H1 (cell line): ENCODE data around the gene CCDC15. TPM values are rescaled to one million over a fixed set of nuclear protein-coding genes. Genes with fewer than 3 reads are reported as not detected.

Experiments used
- CTCF ChIA-PET: fragments of 300-600 bp; sonication (Branson Sonifier 250); formaldehyde crosslinking; loops from one replicate; lab custom pipeline; 2021; ENCODE audit not compliant: partially characterized antibody; lab: Charles Lee
- POLR2A ChIA-PET: fragments of 300-600 bp; sonication (Branson Sonifier 250); formaldehyde crosslinking; loops from one replicate; lab custom pipeline; 2021; ENCODE audit warnings: inconsistent platforms; ENCODE audit not compliant: partially characterized antibody; lab: Charles Lee
- DNase-seq, 2 experiments: peaks; one replicate each; pipeline versions ENCODE4 v3.0.0 to v3.0.0-alpha.2; 2010 to 2022; ENCODE audit warnings: low spot score in 2 of 2, low read depth in 1 of 2, mixed read lengths in 1 of 2
- FAIRE-seq: peaks from 2 replicates; lab custom pipeline; 2011; peaks lifted over from hg19 to GRCh38; lab: Jason Lieb, UNC
- H2AFZ ChIP-seq: 2 replicates; pipeline ENCODE4 v1.8.1; 2012; ENCODE audit warnings: low read length, inconsistent platforms
- H2AK5ac ChIP-seq: 2 replicates; pipeline ENCODE4 v1.6.1; 2013; ENCODE audit warnings: low read depth, low read length
- H2BK120ac ChIP-seq: replicated peaks from 2 replicates; pipeline ENCODE3; 2013; ENCODE audit warnings: low read depth, low read length, inconsistent platforms
- H2BK12ac ChIP-seq: 2 replicates; pipeline ENCODE4 v1.6.1; 2013; ENCODE audit warnings: low read depth, low read length
- H2BK15ac ChIP-seq: 2 replicates; pipeline ENCODE4 v1.6.1; 2013; ENCODE audit warnings: low read length
- H2BK20ac ChIP-seq: 2 replicates; pipeline ENCODE4 v1.6.1; 2013; ENCODE audit warnings: low read length
- H2BK5ac ChIP-seq: 2 replicates; pipeline ENCODE4 v1.6.1; 2013; ENCODE audit warnings: low read depth, low read length
- H3K14ac ChIP-seq: 2 replicates; pipeline ENCODE4 v1.6.1; 2013; ENCODE audit warnings: inconsistent platforms; ENCODE audit not compliant: insufficient read length
- H3K18ac ChIP-seq: 2 replicates; pipeline ENCODE4 v1.6.1; 2013; ENCODE audit warnings: low read length; ENCODE audit errors: extremely low read depth
- H3K23ac ChIP-seq: 2 replicates; pipeline ENCODE4 v1.6.1; 2013; ENCODE audit warnings: inconsistent platforms; ENCODE audit not compliant: insufficient read length
- H3K23me2 ChIP-seq: 2 replicates; pipeline ENCODE4 v1.6.1; 2013; ENCODE audit warnings: low read depth, low read length
- H3K27ac ChIP-seq: 2 replicates; pipeline ENCODE4 v1.6.1; 2011; ENCODE audit warnings: low read depth, low read length, inconsistent platforms
- H3K27me3 ChIP-seq, 4 experiments: replicated peaks in 1 of 4; 1 replicate in 1 of 4; 2 replicates in 3 of 4; pipeline versions ENCODE4 v1.6.1 to v1.8.1; 2011 to 2013; ENCODE audit warnings: low read length in 3 of 4, mild to moderate bottlenecking in 3 of 4, inconsistent platforms in 2 of 4, mixed read lengths in 2 of 4, moderate library complexity in 1 of 4; ENCODE audit not compliant: control insufficient read depth in 3 of 4, insufficient read depth in 3 of 4; ENCODE audit errors: extremely low read depth in 1 of 4
- H3K36me3 ChIP-seq, 4 experiments: 2 replicates each; pipeline versions ENCODE4 v1.6.1 to v1.8.1; 2011 to 2013; ENCODE audit warnings: mild to moderate bottlenecking in 4 of 4, low read length in 3 of 4, moderate library complexity in 2 of 4, control low read depth in 1 of 4, inconsistent platforms in 1 of 4; ENCODE audit not compliant: insufficient read depth in 4 of 4, control insufficient read depth in 2 of 4
- H3K4ac ChIP-seq: replicated peaks from 2 replicates; pipeline ENCODE3; 2013; ENCODE audit warnings: low read length, low read depth, mixed read lengths, inconsistent platforms; ENCODE audit not compliant: insufficient read length
- H3K4me1 ChIP-seq, 4 experiments: replicated peaks in 1 of 4; 1 replicate in 1 of 4; 2 replicates in 3 of 4; pipeline versions ENCODE4 v1.6.1 to v1.8.1; 2011 to 2013; ENCODE audit warnings: low read length in 3 of 4, inconsistent platforms in 2 of 4, mixed read lengths in 1 of 4; ENCODE audit not compliant: insufficient read depth in 4 of 4, control insufficient read depth in 3 of 4
- H3K4me2 ChIP-seq, 2 experiments: 2 replicates each; pipeline versions ENCODE4 v1.6.1 to v1.8.1; 2011 to 2013; ENCODE audit warnings: low read depth in 2 of 2, low read length in 2 of 2, control low read depth in 1 of 2, inconsistent platforms in 1 of 2, mild to moderate bottlenecking in 1 of 2; ENCODE audit not compliant: insufficient read depth in 1 of 2
- H3K4me3 ChIP-seq, 4 experiments: fragments of 200-600, 300-600 bp in 1 of 4; sonication (generic), shearing (Covaris generic), sonication (Bioruptor Twin) in 1 of 4; 2 replicates each; pipeline versions ENCODE4 v1.5.1 to v1.8.1; 2011 to 2016; ENCODE audit warnings: low read length in 4 of 4, low read depth in 3 of 4, control low read depth in 2 of 4, inconsistent platforms in 2 of 4, mild to moderate bottlenecking in 2 of 4, mixed read lengths in 1 of 4, moderate library complexity in 1 of 4; ENCODE audit not compliant: insufficient read depth in 2 of 4; ENCODE audit errors: extremely low read depth in 1 of 4
- H3K56ac ChIP-seq: replicated peaks from 2 replicates; pipeline ENCODE3; 2013; ENCODE audit warnings: low read depth, mild to moderate bottlenecking, mixed read lengths, low read length, inconsistent platforms; ENCODE audit not compliant: insufficient read length
- H3K79me1 ChIP-seq: 2 replicates; pipeline ENCODE4 v1.6.1; 2013; ENCODE audit warnings: low read depth, low read length, control low read depth
- H3K79me2 ChIP-seq, 2 experiments: 2 replicates each; pipeline versions ENCODE4 v1.6.1 to v1.8.1; 2012 to 2013; ENCODE audit warnings: low read length in 2 of 2, mild to moderate bottlenecking in 2 of 2, inconsistent platforms in 1 of 2; ENCODE audit not compliant: insufficient read depth in 2 of 2, control insufficient read depth in 1 of 2
- H3K9ac ChIP-seq, 4 experiments: replicated peaks in 1 of 4; 1 replicate in 1 of 4; 2 replicates in 3 of 4; pipeline versions ENCODE4 v1.6.1 to v1.8.1; 2011 to 2013; ENCODE audit warnings: low read depth in 3 of 4, low read length in 3 of 4, control low read depth in 2 of 4, mild to moderate bottlenecking in 2 of 4, moderate library complexity in 2 of 4, inconsistent platforms in 1 of 4; ENCODE audit errors: extremely low read depth in 1 of 4
- H3K9me3 ChIP-seq, 2 experiments: 2 replicates each; pipeline versions ENCODE4 v1.6.1 to v1.8.1; 2012 to 2013; ENCODE audit warnings: mild to moderate bottlenecking in 2 of 2, moderate library complexity in 2 of 2, control low read depth in 1 of 2, inconsistent platforms in 1 of 2, low read depth in 1 of 2, low read length in 1 of 2, mixed read lengths in 1 of 2; ENCODE audit not compliant: insufficient read depth in 2 of 2
- H4K20me1 ChIP-seq, 2 experiments: replicated peaks in 1 of 2; 2 replicates each; pipeline versions ENCODE3 to v1.8.1; 2011 to 2013; ENCODE audit warnings: inconsistent platforms in 2 of 2, low read length in 2 of 2, mild to moderate bottlenecking in 1 of 2; ENCODE audit not compliant: insufficient read depth in 2 of 2, control insufficient read depth in 1 of 2
- H4K5ac ChIP-seq: 2 replicates; pipeline ENCODE4 v1.6.1; 2013; ENCODE audit warnings: low read length, low read depth, mixed read lengths, inconsistent platforms; ENCODE audit not compliant: insufficient read length
- H4K8ac ChIP-seq: 2 replicates; pipeline ENCODE4 v1.8.0; 2013; ENCODE audit warnings: mild to moderate bottlenecking, moderate library complexity, low read length, inconsistent platforms; ENCODE audit not compliant: insufficient read depth; ENCODE audit errors: extremely low read depth
- H4K91ac ChIP-seq: replicated peaks from 2 replicates; pipeline ENCODE3; 2013; ENCODE audit warnings: low read length, mixed read lengths, inconsistent platforms; ENCODE audit not compliant: insufficient read length
- GTF2F1 ChIP-seq: IDR thresholded peaks from 2 replicates; pipeline ENCODE4 v1.6.1; 2012; ENCODE audit warnings: low read depth, low read length, improper control_type of control experiment, borderline replicate concordance
- KDM4A ChIP-seq: IDR thresholded peaks from one replicate; pipeline ENCODE4 v1.7.1; 2012; ENCODE audit warnings: low read depth, mild to moderate bottlenecking, moderate library complexity, low read length, inconsistent platforms; ENCODE audit not compliant: severe bottlenecking
- PHF8 ChIP-seq: fragments of 200-600 bp; sonication (generic); conservative IDR thresholded peaks from 2 replicates; pipeline ENCODE4 v1.7.1; 2012; ENCODE audit warnings: low read depth, mild to moderate bottlenecking, inconsistent platforms, low read length, moderate library complexity
- RXRA ChIP-seq: IDR thresholded peaks from 2 replicates; pipeline ENCODE4 v1.6.1; 2011; ENCODE audit warnings: low read depth, mild to moderate bottlenecking, low read length, moderate library complexity; ENCODE audit not compliant: insufficient read depth
- SIRT6 ChIP-seq: IDR thresholded peaks from one replicate; pipeline ENCODE4 v1.7.1; 2012; ENCODE audit warnings: low read length, inconsistent platforms
- WGBS, 2 experiments: shearing (Covaris generic) in 1 of 2; methylation state at CpG; one replicate each; pipeline versions ENCODE4 v1.1.6 to v1.1.7; 2013 to 2015; ENCODE audit warnings: low lambda C conversion rate in 2 of 2, mixed read lengths in 2 of 2, inconsistent platforms in 1 of 2, low coverage in 1 of 2, missing lambda C conversion rate in 1 of 2; ENCODE audit not compliant: insufficient replicate concordance in 2 of 2, insufficient coverage in 1 of 2, insufficient read length in 1 of 2; ENCODE audit errors: extremely low coverage in 1 of 2, missing lambda C conversion rate in 1 of 2; 5-methylcytosine and 5-hydroxymethylcytosine counted together
- polyA plus RNA-seq, 7 experiments: library from polyadenylated mRNA; depleted of rRNA in 3 of 7; stranded (reverse) in 5 of 7; unstranded in 2 of 7; fragments of >200 nt in 5 of 7; fragments of 200-250 nt in 2 of 7; gene quantifications; 1 replicate in 5 of 7; 2 replicates in 1 of 7; 4 replicates in 1 of 7; pipeline versions ENCODE4 v1.2.1 to v1.2.3, GENCODE V29; 2011 to 2013; ENCODE audit warnings: missing spikeins in 2 of 7, mixed read lengths in 2 of 7
- total RNA-seq: library from RNA; stranded (reverse); fragmentation: NEBNext Ultra II Directional; extraction: Animal tissue kit (Norgen Biotek cat#: 25700); gene quantifications from 2 replicates; pipeline ENCODE4 v1.2.1, GENCODE V29; 2021

CCDC15 gene
- total and polyA plus RNA-seq, 2 of the 8 experiments (the other 6 are each of a cell fraction or from before 2014, with no cell fraction given), result 1.5 to 3.1 TPM

DNA sequence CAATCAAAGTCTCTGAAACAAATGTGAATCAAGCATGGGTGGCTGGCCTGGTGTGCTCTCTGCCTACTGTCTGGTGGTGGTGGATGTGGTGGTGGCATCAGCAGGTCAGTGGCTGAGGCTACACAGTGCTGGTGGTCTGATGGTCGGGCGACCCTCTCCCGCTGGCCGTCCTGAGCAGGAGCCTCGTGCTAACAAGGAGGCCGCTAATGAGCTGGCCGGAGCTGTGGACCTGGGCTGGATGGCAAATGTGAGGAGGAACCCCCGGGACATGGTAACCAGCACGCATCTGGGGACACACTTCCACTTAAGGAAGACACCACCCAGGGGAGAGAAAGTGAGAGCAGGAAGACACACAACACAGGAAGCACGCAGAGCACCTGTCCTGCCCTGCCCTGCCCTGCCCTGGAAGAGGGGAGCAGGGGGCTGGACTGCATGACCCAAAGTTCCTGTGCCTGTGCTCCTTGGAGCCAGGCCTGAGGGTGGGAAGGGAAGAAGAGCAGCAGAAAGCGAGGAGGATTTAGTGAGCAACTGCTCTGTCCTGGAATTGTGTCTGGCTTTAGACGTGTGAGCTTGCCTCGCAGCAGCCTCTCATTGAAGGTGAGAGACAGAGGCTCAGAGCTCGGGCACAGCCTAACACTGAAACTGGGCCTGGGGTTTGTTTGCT, 132.8 kb downstream of the CCDC15 start:
- no peak overlapping the region for H2BK15ac ChIP-seq
- 0 out of 2 replicates have a peak overlapping the region, but pooled peaks have one; percentile 2 for H2BK12ac ChIP-seq
- H4K20me1 ChIP-seq, result no peaks in the 10 kb centered on the region
- no peaks in the 10 kb centered on the region for H3K79me2 ChIP-seq
- H2AFZ ChIP-seq, result no peak overlapping the region
- CTCF ChIA-PET, result interaction anchor here (0.7 to 29.4 kb wide), 13 partner anchors 11 to 345 kb away, joined by 3 to 486 read pairs (median 8); partner anchors contain the start of gene TMEM218
- no peak overlapping the region for H2AK5ac ChIP-seq
- H3K79me1 ChIP-seq, result no peaks in the 10 kb centered on the region
- H3K18ac ChIP-seq, result no peak overlapping the region
- TF ChIP-seq PHF8, result no peak
- TF ChIP-seq SIRT6, result no peak
- no peak for TF ChIP-seq GTF2F1
- TF ChIP-seq KDM4A, result no peak
- no peak for TF ChIP-seq RXRA
- no peak overlapping the region for H2BK20ac ChIP-seq
- no peak for DNase-seq
- H3K4me2 ChIP-seq, result no peak overlapping the region
- no peak overlapping the region for H3K4me3 ChIP-seq
- H3K36me3 ChIP-seq, result no peaks in the 10 kb centered on the region
- H3K23ac ChIP-seq, result no peak overlapping the region
- peaks cover 0 to 3% (median 1%) of the 10 kb centered on the region in 4 experiments; a peak in 4 of 7 replicates for H3K4me1 ChIP-seq
- no peaks in the 10 kb centered on the region for H3K23me2 ChIP-seq
- H4K8ac ChIP-seq, result no peak overlapping the region; the same call in 1 of the 2 replicates
- no peak overlapping the region for H4K91ac ChIP-seq
- H3K9ac ChIP-seq, result no peak overlapping the region
- no peaks in the 10 kb centered on the region for H3K27me3 ChIP-seq
- H2BK120ac ChIP-seq, result no peak overlapping the region
- 83% methylated on average over 14 of the region's 14 CpGs; no CpG with 5 or more reads in 1 of the 2 experiments for WGBS, 2 experiments
- POLR2A ChIA-PET, result no interaction called here
- no peak overlapping the region for H3K14ac ChIP-seq
- H2BK5ac ChIP-seq, result no peak overlapping the region
- H3K4ac ChIP-seq, result no peak overlapping the region
- no peak for FAIRE-seq
- H3K56ac ChIP-seq, result no peak overlapping the region
- H4K5ac ChIP-seq, result no peak overlapping the region
- H3K27ac ChIP-seq, result no peak overlapping the region
- H3K9me3 ChIP-seq, result no peaks in the 10 kb centered on the region
